Liver (tissue), 9 donors: Measurements from ENCODE around the gene UNC79. TPM values are rescaled to one million over a fixed set of nuclear protein-coding genes. Genes with fewer than 3 reads are reported as not detected.

ENCODE experiments used
- DNase-seq: peaks from one replicate; pipeline ENCODE4 v3.0.0-alpha.2; 2017; ENCODE audit warnings: low spot score
- H3K27ac ChIP-seq, 2 donors: one replicate each; pipeline ENCODE4 v1.7.0; 2013; ENCODE audit warnings: inconsistent platforms in 2 of 2, low read length in 2 of 2, control low read depth in 1 of 2, low read depth in 1 of 2, mild to moderate bottlenecking in 1 of 2
- H3K27me3 ChIP-seq, 4 donors: one replicate each; pipeline versions ENCODE4 v1.6.1 to v1.7.0; 2013; ENCODE audit warnings: low read length in 3 of 4, inconsistent platforms in 1 of 4, mild to moderate bottlenecking in 1 of 4, moderate library complexity in 1 of 4; ENCODE audit not compliant: control insufficient read depth in 4 of 4, insufficient read depth in 4 of 4
- H3K36me3 ChIP-seq, 4 donors: one replicate each; pipeline versions ENCODE4 v1.6.1 to v1.7.0; 2013; ENCODE audit warnings: low read length in 3 of 4, mild to moderate bottlenecking in 3 of 4, low read depth in 1 of 4, moderate library complexity in 1 of 4; ENCODE audit not compliant: control insufficient read depth in 4 of 4, insufficient read depth in 3 of 4
- H3K4me1 ChIP-seq, 4 donors: one replicate each; pipeline versions ENCODE4 v1.6.1 to v1.7.0; 2013; ENCODE audit warnings: low read length in 3 of 4, mild to moderate bottlenecking in 3 of 4, moderate library complexity in 1 of 4; ENCODE audit not compliant: control insufficient read depth in 4 of 4, insufficient read depth in 4 of 4
- H3K4me3 ChIP-seq, 3 donors: one replicate each; pipeline versions ENCODE4 v1.6.1 to v1.7.0; 2013; ENCODE audit warnings: low read length in 3 of 3, control low read depth in 1 of 3, low read depth in 1 of 3, mild to moderate bottlenecking in 1 of 3
- H3K9ac ChIP-seq, 2 donors: one replicate each; pipeline ENCODE4 v1.7.0; 2013; ENCODE audit warnings: low read length in 2 of 2, mild to moderate bottlenecking in 2 of 2, moderate library complexity in 2 of 2, control low read depth in 1 of 2, low read depth in 1 of 2
- H3K9me3 ChIP-seq, 4 donors: one replicate each; pipeline versions ENCODE4 v1.6.1 to v1.7.0; 2013; ENCODE audit warnings: low read length in 3 of 4; ENCODE audit not compliant: control insufficient read depth in 4 of 4
- EGR1 ChIP-seq, 2 donors: IDR thresholded peaks; 2 replicates each; pipeline ENCODE4 v1.6.1; 2016 to 2018; ENCODE audit warnings: antibody characterized with exemption in 2 of 2, low read depth in 2 of 2
- FOXA1 ChIP-seq: IDR thresholded peaks from 2 replicates; pipeline ENCODE4 v1.6.1; 2016; ENCODE audit warnings: antibody characterized with exemption
- FOXA2 ChIP-seq: IDR thresholded peaks from 2 replicates; pipeline ENCODE4 v1.6.1; 2016; ENCODE audit warnings: antibody characterized with exemption
- GABPA ChIP-seq, 2 donors: IDR thresholded peaks in 1 of 2; conservative IDR thresholded peaks in 1 of 2; 2 replicates each; pipeline ENCODE4 v1.6.1; 2016; ENCODE audit warnings: antibody characterized with exemption in 2 of 2, mild to moderate bottlenecking in 1 of 2, moderate library complexity in 1 of 2
- HNF4A ChIP-seq, 2 donors: conservative IDR thresholded peaks; 2 replicates each; pipeline ENCODE4 v1.6.1; 2016; ENCODE audit warnings: antibody characterized with exemption in 2 of 2, mild to moderate bottlenecking in 2 of 2
- HNF4G ChIP-seq: IDR thresholded peaks from 2 replicates; pipeline ENCODE4 v1.6.1; 2016; ENCODE audit warnings: antibody characterized with exemption
- JUND ChIP-seq, 2 donors: IDR thresholded peaks; 2 replicates each; pipeline ENCODE4 v1.6.1; 2016; ENCODE audit warnings: antibody characterized with exemption in 2 of 2
- NR2F2 ChIP-seq: IDR thresholded peaks from 2 replicates; pipeline ENCODE4 v1.6.1; 2016; ENCODE audit warnings: antibody characterized with exemption
- RAD21 ChIP-seq, 2 donors: IDR thresholded peaks; 2 replicates each; pipeline ENCODE4 v1.6.1; 2016; ENCODE audit warnings: antibody characterized with exemption in 2 of 2, mild to moderate bottlenecking in 2 of 2
- RXRA ChIP-seq, 2 donors: IDR thresholded peaks; 2 replicates each; pipeline ENCODE4 v1.6.1; 2017 to 2018; ENCODE audit warnings: antibody characterized with exemption in 2 of 2, mild to moderate bottlenecking in 1 of 2
- SP1 ChIP-seq: IDR thresholded peaks from 2 replicates; pipeline ENCODE4 v1.6.1; 2018; ENCODE audit warnings: antibody characterized with exemption, mild to moderate bottlenecking
- TAF1 ChIP-seq: conservative IDR thresholded peaks from 2 replicates; pipeline ENCODE4 v1.6.1; 2016; ENCODE audit warnings: antibody characterized with exemption, mild to moderate bottlenecking
- YY1 ChIP-seq: IDR thresholded peaks from 2 replicates; pipeline ENCODE4 v1.6.1; 2016; ENCODE audit warnings: antibody characterized with exemption, mild to moderate bottlenecking
- WGBS: extraction: QIAGEN DNeasy Blood & Tissue Kit; methylation state at CpG from one replicate; pipeline ENCODE4 v1.1.7; 2013; 5-methylcytosine and 5-hydroxymethylcytosine counted together
- polyA plus RNA-seq, 2 donors: library from polyadenylated mRNA; stranded (reverse) in 1 of 2; unstranded in 1 of 2; fragments of 200-250 nt in 1 of 2; fragments of >200 nt in 1 of 2; fragmentation: Nextera tagmentation in 1 of 2; extraction: Ambion mirVana in 1 of 2; gene quantifications; one replicate each; pipeline versions ENCODE4 v1.2.1 to v1.2.3, GENCODE V29; 2013 to 2015
- total RNA-seq, 2 donors: library from RNA; depleted of rRNA; stranded (reverse); fragments of >200 nt; gene quantifications; one replicate each; pipeline ENCODE4 v1.2.3, GENCODE V29; 2014
- TF ChIP-seq, protein P1 (sequence below): IDR thresholded peaks from 2 replicates; pipeline ENCODE4 v1.6.1; 2016; ENCODE audit warnings: antibody characterized with exemption
- TF ChIP-seq, protein P2 (sequence below): fragments of 150-350 bp; IDR thresholded peaks from 2 replicates; pipeline ENCODE4 v1.5.1; 2017; ENCODE audit warnings: improper control_type of control experiment, low read depth, low read length; ENCODE audit not compliant: missing input control
- TF ChIP-seq, protein P3 (sequence below): IDR thresholded peaks from 2 replicates; pipeline ENCODE4 v1.6.1; 2016; ENCODE audit warnings: antibody characterized with exemption
- TF ChIP-seq, protein P4 (sequence below): IDR thresholded peaks from 2 replicates; pipeline ENCODE4 v1.6.1; 2016; ENCODE audit warnings: antibody characterized with exemption
- TF ChIP-seq, protein P5 (sequence below): IDR thresholded peaks from 2 replicates; pipeline ENCODE4 v1.6.1; 2016; ENCODE audit warnings: antibody characterized with exemption, mild to moderate bottlenecking
- donor health status: healthy.
- donor health status: healthy.
- donor health status: healthy.
- donor health status: healthy.
- donor health status: healthy.

UNC79 gene
- total and polyA plus RNA-seq, 4 donors: 0.01 to 0.08 (median 0.05) TPM; not detected in 1

DNA sequence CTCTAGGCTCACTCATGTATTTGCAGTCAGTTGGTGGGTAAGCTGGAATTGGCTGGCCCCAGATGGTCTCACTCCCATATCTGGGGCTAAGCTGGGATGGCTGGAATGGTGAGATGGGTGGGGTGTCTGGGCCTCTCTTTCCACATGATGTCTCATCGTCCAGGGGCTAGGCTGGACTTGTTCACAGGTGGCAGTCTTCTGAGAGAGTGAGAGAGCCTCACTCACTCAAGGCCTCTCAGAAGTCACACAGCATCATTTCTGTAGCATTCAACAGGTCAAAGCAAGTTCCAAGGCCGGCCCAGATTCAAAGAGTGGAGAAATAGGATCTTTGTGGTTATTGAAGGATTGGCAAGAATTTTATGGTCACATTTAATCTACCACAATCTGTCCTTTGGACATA, 102.7 kb downstream of the UNC79 start:
- no peaks in the 10 kb centered on the region for H3K4me1 ChIP-seq
- no peaks in the 10 kb centered on the region for H3K9me3 ChIP-seq
- H3K4me3 ChIP-seq: no peak overlapping the region
- TF ChIP-seq FOXA1 (no peak), YY1 (no peak)
- TF ChIP-seq, protein P1, sequence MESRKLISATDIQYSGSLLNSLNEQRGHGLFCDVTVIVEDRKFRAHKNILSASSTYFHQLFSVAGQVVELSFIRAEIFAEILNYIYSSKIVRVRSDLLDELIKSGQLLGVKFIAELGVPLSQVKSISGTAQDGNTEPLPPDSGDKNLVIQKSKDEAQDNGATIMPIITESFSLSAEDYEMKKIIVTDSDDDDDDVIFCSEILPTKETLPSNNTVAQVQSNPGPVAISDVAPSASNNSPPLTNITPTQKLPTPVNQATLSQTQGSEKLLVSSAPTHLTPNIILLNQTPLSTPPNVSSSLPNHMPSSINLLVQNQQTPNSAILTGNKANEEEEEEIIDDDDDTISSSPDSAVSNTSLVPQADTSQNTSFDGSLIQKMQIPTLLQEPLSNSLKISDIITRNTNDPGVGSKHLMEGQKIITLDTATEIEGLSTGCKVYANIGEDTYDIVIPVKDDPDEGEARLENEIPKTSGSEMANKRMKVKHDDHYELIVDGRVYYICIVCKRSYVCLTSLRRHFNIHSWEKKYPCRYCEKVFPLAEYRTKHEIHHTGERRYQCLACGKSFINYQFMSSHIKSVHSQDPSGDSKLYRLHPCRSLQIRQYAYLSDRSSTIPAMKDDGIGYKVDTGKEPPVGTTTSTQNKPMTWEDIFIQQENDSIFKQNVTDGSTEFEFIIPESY: no peak
- no peak overlapping the region for H3K27ac ChIP-seq
- H3K36me3 ChIP-seq: no peaks in the 10 kb centered on the region
- peaks cover 0 to 3% (median 0%) of the 10 kb centered on the region in 4 donors for H3K27me3 ChIP-seq
- no peak for DNase-seq
- no peak overlapping the region for H3K9ac ChIP-seq
- WGBS: 77% methylated on average over 2 of the region's 2 CpGs

DNA sequence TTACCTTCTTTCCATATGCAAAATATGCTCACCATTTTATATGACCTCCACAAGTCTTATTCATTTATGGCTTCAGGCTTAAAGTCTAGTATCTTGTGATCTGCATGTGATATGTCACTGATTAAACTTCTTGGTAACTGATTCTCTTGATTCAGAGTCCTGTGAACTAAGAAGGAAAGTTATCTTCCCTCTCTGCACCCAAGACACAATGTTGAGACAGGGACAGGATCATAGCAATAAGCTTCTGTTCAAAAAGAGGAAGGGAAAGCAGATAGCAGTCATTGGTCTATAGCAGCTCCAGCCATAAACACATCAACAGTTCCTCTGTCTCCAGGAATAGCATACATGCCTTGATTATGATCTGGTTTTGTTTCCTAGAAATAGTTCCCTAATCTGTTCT, 103.1 kb downstream of the UNC79 start:
- H3K27me3 ChIP-seq: peaks cover 0 to 3% (median 0%) of the 10 kb centered on the region in 4 donors
- no peaks in the 10 kb centered on the region for H3K36me3 ChIP-seq
- no peaks in the 10 kb centered on the region for H3K9me3 ChIP-seq
- no peak overlapping the region for H3K9ac ChIP-seq
- no peak overlapping the region for H3K27ac ChIP-seq
- TF ChIP-seq YY1 (no peak), FOXA1 (no peak), HNF4G (no peak), RAD21 (IDR thresholded peaks at IDR 0.05) (no peak), NR2F2 (no peak), TAF1 (no peak), FOXA2 (no peak), RXRA (IDR thresholded peaks at IDR 0.05) (no peak), HNF4A (conservative IDR thresholded peaks at IDR 0.05) (no peak), GABPA (IDR thresholded peaks at IDR 0.05 in 1 of 2, conservative IDR thresholded peaks at IDR 0.05 in 1 of 2) (no peak), SP1 (no peak), EGR1 (IDR thresholded peaks at IDR 0.05; ENCODE audit: low read depth in 2 of 2) (no peak), JUND (IDR thresholded peaks at IDR 0.05) (no peak)
- TF ChIP-seq, protein P2, sequence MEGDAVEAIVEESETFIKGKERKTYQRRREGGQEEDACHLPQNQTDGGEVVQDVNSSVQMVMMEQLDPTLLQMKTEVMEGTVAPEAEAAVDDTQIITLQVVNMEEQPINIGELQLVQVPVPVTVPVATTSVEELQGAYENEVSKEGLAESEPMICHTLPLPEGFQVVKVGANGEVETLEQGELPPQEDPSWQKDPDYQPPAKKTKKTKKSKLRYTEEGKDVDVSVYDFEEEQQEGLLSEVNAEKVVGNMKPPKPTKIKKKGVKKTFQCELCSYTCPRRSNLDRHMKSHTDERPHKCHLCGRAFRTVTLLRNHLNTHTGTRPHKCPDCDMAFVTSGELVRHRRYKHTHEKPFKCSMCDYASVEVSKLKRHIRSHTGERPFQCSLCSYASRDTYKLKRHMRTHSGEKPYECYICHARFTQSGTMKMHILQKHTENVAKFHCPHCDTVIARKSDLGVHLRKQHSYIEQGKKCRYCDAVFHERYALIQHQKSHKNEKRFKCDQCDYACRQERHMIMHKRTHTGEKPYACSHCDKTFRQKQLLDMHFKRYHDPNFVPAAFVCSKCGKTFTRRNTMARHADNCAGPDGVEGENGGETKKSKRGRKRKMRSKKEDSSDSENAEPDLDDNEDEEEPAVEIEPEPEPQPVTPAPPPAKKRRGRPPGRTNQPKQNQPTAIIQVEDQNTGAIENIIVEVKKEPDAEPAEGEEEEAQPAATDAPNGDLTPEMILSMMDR: no peak
- TF ChIP-seq, protein P3, sequence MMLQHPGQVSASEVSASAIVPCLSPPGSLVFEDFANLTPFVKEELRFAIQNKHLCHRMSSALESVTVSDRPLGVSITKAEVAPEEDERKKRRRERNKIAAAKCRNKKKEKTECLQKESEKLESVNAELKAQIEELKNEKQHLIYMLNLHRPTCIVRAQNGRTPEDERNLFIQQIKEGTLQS: no peak
- TF ChIP-seq, protein P4, sequence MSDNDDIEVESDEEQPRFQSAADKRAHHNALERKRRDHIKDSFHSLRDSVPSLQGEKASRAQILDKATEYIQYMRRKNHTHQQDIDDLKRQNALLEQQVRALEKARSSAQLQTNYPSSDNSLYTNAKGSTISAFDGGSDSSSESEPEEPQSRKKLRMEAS: no peak
- TF ChIP-seq, protein P1: no peak
- TF ChIP-seq, protein P5, sequence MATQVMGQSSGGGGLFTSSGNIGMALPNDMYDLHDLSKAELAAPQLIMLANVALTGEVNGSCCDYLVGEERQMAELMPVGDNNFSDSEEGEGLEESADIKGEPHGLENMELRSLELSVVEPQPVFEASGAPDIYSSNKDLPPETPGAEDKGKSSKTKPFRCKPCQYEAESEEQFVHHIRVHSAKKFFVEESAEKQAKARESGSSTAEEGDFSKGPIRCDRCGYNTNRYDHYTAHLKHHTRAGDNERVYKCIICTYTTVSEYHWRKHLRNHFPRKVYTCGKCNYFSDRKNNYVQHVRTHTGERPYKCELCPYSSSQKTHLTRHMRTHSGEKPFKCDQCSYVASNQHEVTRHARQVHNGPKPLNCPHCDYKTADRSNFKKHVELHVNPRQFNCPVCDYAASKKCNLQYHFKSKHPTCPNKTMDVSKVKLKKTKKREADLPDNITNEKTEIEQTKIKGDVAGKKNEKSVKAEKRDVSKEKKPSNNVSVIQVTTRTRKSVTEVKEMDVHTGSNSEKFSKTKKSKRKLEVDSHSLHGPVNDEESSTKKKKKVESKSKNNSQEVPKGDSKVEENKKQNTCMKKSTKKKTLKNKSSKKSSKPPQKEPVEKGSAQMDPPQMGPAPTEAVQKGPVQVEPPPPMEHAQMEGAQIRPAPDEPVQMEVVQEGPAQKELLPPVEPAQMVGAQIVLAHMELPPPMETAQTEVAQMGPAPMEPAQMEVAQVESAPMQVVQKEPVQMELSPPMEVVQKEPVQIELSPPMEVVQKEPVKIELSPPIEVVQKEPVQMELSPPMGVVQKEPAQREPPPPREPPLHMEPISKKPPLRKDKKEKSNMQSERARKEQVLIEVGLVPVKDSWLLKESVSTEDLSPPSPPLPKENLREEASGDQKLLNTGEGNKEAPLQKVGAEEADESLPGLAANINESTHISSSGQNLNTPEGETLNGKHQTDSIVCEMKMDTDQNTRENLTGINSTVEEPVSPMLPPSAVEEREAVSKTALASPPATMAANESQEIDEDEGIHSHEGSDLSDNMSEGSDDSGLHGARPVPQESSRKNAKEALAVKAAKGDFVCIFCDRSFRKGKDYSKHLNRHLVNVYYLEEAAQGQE: no peak
- no peaks in the 10 kb centered on the region for H3K4me1 ChIP-seq
- DNase-seq: no peak
- no peak overlapping the region for H3K4me3 ChIP-seq
